ENCODE data around the gene POU2AF1.
A peak's percentile ranks its signal among the peaks of the same experiment; 100 is the strongest.
"Not testable (repeated sequence)": the region's sequence is repeated elsewhere in the genome, so short reads cannot be mapped to it uniquely, and the experiment has no call there.

The POU2AF1 gene

DNA sequence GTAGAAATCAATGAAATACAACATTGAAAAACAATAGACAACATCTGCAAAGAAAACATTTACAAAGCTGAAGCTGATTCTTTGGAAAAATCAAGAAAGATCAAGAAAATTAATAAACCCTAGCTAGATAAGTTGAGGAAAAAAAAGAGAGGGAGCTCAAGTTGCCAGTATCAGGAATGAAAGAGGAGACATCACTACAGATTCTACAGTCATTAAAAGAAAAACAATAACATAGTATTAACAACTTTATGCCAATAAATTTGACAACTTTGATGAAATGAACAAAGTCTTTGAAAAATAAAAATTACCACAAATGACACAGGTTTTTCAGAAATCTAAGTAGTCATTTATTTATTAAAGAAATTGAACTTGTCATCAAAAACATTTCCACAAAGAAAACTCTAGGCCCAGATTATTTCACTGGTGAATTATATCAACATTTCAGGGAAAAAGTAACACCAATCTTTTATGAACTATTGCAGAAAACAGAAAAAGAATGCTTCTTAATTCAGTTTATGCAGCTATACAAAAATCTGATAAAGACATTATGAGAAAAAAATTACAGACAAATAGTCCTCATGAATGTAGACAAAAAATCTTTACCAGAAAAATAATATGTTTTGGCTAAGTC, 39.2 kb downstream of the POU2AF1 start:
- DNase-seq, result no peak

DNA sequence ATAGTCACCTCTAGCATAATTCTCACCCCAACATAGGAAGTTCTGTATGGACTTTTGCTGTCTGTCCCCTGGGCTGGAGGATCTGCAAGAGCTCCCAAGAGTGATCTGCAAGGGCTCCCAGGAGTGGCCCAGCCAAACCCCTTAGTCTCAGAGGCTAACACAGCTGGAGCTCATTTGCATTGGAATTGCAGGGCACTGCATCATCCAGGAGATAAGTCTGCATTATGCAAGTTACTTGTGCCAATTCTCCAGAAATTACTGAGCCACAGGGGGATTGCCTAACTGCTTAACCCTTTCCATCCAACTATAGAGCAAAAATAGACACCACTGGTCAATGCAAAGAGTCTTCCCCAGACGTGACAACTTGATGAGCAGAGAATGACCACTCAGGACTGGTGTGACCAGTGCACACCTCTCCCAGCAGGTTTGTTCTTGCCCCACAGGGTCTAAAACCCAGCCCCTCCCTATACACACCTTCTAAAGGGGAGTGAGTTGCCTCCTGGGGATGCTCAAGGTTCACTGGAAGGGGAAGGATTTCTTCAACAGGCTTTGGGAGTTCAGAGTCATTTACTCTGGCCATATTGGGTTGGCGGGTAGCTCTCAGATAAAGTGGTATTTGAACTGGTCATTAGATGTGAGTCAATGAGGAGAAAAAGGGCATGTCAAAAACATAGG, 42.4 kb downstream of the POU2AF1 start:
- peak; percentile 91 for DNase-seq

- DNase-seq, result no peak
Observed at GRCh38 chr11:111336062-111336461, 43.0 kb downstream of the POU2AF1 start.

- DNase-seq, result peak; percentile 73
Observed at GRCh38 chr11:111335549-111335948, 43.5 kb downstream of the POU2AF1 start.

DNA sequence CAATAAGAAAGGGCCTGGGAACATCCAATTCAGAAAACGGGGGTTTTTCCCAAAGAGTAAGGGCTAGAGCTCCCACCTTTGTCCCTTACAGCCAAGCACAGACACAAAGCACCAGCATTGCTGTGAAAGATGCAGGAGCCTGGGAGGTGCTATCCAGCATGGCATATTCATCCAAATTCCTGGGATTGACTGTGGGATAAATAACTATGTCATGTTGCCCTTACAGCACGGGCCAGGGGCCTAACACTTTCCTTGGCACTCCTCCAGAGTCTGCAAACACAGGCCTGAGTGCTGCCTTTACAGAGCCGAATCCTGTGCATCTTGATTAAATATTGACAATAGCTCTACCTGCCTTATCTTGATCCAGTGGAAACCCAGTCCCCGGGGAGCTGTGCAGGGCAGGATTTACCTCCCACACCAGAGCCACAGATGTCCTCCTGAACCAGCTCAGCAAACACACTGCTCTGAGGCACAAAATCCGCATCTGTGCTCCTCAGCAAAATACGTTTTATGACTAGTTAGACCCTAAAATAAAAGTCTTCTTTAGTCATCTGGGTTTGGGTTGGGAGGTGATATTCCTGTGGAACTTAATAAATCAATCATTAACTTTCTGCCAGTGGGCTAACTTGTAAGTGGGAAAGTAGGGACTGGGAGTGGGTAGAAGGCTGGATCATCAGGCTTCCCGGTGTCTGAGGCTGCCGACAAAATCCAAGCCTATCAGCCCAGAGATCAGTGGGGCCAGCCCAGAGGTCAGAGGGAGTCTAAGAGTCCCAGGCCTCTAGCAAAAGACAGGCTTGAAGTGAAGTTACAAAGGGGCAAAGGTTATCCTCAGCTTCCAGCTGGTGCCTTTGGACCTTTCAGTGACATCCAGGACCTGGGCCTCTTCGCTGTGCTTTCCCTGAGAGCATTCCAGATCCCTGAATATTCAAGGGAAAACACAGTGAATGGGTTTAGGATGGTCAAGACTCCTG, 44.3 kb downstream of the POU2AF1 start:
- peak; percentile 100 for DNase-seq

- DNase-seq, result peak; percentile 97
Observed at GRCh38 chr11:111331711-111332479, 47.2 kb downstream of the POU2AF1 start.

DNA sequence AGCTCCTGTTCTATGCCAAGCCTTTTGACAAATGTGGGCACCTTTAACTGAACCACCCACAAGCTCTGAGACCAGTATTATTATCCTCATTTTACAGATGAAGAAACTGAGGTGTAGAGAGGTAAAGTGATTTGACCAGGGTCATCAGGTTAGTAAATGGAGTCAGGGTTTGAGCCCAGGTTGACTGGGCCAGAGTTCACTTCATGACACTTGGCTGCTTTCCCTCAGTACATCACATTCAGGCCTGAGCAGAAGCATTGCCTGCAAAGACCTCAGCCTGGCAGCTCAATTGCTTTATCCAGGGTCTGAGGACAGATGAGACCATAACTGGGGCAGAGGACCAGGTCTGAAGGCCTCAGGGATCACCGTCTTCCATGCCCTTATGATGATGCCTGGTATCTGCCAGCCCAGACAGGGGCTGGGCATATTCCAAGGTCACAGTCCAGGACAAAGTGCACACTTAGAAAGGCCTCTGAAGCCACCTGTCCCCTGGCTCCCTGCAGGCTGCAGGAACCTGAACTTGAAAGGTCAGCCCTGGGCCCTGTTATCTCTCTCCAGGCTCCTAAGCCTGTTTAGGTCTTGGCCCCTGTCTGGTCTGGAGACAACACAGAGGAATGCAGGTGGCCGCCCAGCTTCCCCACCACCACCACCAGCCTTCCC, 48.7 kb downstream of the POU2AF1 start:
- no peak for DNase-seq

GRCh38 chr11:111329306-111330204, 49.5 kb downstream of the POU2AF1 start:
- peak; percentile 61 for DNase-seq

DNA sequence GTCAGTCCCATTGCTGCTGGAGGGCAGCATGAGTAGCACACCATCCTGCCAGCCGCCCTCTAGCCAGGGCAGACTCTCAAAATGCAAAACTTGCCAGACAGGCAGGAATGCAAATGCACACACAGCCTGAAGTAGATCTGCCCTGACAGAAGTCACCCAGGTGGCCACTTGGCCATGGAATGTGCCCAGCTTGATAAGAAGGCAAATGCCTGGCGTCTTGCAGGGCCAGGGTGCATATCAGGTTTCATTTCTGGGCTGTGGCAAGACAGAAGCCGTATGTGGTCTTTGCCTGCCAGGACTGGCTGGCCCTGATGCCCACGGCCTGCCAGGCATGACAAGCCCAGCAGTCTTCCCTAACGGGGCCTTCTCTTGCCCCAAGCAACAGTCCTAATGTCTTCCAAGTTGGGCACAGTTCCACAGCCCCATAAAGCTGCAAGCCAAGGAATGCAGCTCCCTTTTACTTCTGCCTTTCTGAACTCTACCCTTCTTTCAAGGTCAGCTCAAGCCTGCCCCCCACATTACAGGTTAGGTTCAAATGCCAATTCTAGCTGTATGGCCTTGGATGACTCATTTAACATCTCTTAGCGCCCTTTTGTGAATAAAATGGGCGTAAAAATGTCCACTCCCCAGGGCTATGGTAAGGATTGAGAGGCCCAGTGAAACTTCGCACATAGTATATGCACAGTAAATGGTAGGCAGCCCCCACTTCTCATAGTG, 51.0 kb downstream of the POU2AF1 start:
- DNase-seq, result peak; percentile 78

- DNase-seq, result peak; percentile 49
Observed at GRCh38 chr11:111326824-111327223, 52.3 kb downstream of the POU2AF1 start.

- no peak for DNase-seq
Observed at GRCh38 chr11:111325259-111325658, 53.8 kb downstream of the POU2AF1 start.

DNA sequence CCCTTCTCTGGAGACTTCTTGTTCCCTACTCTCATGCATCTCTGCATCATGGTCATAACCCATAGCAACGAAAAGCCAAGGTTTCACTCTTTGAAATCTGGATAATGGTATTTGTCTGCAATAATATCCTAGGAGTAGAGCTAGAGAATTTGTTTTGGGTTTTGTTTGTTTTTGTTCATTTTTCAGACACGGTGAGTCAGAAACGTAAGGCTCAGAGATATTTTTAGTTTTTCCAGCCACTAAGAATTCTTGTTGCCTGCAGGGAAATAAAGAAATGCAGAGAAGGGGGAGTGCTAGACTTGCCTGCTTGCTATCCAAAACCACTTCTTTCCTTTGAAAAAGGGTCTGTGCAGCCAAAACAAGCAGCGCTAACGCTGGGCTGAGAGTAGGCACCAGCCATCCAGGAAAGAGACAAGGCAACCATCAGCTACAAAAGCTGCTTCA, 54.8 kb downstream of the POU2AF1 start:
- no peak for DNase-seq

DNA sequence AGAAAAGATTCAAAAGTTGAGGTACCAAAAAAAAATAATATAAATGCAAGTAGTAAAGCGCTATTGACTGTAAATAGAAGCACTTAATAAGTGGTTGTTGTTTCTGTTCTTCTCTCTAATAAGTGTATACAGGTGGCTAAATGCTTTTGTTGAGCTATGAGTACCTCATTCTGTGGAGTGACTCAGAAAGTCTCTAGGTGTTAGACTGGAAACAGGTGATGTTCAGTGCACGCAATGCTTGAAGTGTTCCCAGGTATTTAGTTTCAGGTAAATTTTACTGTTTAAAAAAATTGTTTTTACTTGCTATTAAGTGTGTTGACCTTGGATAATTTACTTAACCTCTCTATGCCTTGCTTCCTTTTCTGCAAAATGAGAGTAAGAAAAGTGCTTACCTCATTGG, 56.5 kb downstream of the POU2AF1 start:
- DNase-seq, result no peak

DNA sequence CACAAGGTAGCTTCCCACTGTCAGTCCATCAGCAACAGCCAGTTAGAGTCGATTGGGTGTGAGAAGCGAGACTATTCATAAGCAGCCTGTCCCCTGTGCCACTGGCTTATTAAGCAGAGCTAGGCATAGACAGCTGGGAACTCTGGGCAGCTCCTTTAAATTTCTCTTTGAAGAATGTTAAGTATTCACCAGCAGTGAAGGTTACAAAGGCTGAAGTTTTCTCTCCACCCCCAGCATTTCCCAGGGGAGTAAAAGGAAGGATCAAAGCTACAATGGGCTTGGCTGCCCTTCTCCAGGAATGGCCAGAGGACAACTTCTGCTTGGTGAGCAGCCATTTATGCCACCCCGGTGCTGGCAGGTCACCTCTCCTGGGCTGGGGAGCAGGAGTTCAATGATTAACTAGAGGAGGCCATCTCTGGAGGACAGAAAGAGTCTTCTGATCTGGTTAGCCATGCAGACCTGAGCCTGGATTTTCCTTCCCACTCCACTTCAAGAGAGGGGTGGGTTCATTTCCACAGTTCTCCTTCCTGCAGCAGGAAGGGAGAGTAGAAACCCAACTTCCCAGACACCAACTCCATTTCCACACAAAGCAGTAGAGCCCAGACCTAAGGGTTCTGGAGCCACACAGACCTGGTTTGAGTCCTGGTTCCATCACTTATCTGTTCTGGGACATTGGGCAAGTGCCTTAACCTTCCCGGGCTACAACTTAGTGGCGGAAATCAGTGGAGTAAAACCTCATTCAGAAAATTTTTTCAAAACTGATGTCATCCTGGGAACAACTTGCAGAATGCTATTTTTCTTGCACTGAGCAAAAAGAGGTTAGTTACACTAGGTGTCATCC, 58.1 kb downstream of the POU2AF1 start:
- DNase-seq, result no peak

GRCh38 chr11:111320199-111320598, 58.9 kb downstream of the POU2AF1 start:
- not testable (repeated sequence) for DNase-seq

GRCh38 chr11:111319296-111319695, 59.8 kb downstream of the POU2AF1 start:
- DNase-seq, result no peak

DNA sequence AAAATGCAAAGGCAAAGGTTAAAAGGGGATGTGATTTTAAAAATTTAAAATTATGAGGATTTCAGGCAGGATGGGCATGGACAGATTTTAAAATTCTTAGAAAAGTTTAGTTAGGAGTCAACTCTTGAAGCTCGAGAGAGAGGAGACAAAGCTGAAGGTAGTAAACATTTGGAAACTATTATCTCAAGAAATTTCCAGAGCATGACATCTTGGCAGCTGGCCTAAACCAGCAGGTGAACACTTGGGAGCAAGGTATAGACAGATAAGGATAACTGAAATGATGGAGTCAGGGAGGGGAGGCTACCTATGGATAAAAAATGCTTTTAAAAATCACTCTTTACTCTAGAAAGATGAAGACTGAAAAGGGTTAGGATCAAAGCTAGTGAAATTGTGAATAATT, 67.0 kb downstream of the POU2AF1 start:
- DNase-seq, result peak; percentile 70

- DNase-seq, result peak; percentile 97
Observed at GRCh38 chr11:111310723-111311122, 68.4 kb downstream of the POU2AF1 start.

DNA sequence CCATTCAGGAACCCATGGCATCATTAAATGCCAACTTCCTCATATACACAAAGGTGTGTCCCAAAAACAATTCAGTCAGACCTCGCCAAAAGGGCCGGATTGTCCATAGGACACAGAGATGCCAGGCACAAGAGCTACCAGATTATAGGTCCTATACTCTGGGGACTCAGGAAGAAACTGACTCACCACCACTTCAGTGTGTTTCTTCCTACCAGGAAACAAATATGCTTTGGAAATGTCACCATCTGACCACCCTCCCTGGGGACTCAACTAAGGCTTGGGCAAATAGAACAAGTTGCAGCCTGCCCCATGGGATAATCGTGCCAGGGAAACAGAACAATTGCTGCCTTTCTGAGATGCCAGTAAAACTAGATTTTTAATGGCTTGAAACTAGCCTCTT, 69.0 kb downstream of the POU2AF1 start:
- peak; percentile 99 for DNase-seq

Data from NCI-H69 (cell line).